GM21360 (cell line): ENCODE results near the gene MIOS.
"Not testable (repeated sequence)": the region's sequence is repeated elsewhere in the genome, so short reads cannot be mapped to it uniquely, and the experiment has no call there.

Experiments used
- ATAC-seq: cut with Tn5 transposase; IDR thresholded peaks from one replicate; pipeline ENCODE4 v1.9.1; 2021; ENCODE audit warnings: mild to moderate bottlenecking, moderate library complexity; ENCODE audit not compliant: unreplicated experiment

The MIOS gene

DNA sequence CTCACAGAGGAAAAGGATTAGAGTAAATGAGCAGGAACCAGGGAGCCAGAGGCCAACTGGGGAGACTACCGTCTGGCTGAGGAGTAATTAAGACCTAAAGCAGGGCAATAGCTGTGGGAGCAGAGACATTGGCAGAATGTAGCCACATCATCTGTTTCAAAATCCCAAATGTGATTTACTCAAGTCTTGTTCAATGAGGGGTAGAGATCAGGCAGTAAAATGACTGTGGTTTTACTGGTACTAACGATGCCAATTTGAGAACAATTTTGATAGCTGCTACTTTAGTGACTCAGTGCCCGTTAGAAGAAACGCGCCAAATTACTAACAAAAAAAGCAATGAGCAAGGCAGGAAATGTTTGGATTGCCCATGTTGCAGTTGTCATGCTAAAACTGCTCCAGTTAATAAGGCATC is 12.7 kb upstream of the MIOS start:
- no peak for ATAC-seq

DNA sequence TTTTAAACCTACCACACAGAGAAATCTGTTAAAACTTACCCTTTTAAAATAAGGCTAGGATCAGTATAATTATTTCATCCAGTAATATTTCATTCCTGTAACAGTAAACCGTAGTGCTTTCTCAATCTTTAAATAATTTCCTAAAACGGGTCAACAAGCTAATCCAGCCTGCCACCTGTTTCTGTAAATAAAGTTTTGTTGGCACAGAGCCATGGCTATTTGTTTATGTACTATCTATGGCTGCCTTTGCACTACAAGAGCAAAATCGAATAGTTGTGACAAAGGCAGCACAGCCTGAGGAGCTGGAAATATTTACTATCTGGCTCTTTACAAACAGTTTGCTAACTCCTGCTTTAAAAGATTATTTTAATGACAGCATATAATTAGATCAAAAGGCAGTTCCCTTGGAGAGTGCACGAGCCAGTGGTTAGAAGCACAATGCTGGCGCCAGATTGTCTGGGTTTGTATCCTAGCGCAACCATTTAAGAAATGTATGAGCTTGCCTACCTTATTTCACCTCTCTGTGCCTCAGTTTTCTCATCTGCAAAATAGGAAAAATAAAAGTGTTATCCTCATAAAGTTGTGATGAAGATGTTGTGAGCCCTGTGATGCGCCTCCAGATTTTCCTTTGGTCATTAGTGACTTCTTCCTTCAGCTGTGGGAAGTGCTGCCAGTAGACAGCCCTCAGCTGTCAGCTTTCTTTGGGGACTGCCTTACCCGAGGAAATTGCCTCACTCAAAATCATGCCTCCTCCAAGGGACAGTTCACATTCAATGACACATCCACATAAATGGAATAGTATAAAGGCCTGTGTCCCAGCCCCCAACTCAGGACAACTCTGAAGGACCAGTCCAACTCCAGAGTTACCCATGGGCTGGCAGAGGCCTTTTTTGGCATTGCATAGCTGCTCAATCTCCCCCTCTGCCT is 11.8 kb upstream of the MIOS start:
- ATAC-seq = no peak

DNA sequence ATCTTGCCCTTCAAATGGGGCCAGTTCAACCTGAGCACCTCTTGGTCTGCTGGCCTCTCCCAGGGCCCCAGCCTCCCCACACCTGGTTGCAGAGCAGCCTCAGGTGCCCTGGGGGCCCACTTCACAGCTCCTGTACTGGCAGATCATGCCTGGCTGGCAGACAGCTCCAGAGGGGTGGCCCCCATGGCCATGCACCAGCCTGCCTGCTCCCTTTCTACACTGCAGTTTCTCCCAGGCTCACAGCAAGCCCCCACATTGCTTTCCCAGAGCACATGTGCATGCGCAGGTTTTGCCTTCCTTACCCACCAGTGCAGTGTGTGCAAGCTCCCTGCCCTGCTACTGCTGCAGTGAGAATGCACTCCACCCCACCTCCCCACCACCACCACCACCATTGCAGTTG is 9.8 kb upstream of the MIOS start:
- no peak for ATAC-seq

DNA sequence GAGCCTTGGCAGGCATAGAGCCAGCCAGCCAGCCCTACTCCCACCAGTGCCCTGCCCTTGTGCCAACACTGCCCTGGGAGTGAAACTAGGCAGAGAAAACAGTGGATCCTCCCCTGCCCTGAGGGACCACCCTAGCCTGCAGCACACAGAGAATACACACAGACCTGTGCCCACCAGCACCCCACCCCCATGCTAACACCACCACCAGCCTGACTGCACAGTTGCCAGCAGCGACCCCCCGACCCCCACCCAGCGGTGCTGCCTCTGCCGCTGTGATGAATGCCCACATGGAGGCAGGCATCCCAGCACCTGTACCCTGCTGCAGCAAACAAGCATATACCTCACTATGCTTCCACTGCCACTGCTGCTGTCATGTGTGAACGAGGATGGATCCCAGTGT is 9.4 kb upstream of the MIOS start:
- ATAC-seq = no peak

DNA sequence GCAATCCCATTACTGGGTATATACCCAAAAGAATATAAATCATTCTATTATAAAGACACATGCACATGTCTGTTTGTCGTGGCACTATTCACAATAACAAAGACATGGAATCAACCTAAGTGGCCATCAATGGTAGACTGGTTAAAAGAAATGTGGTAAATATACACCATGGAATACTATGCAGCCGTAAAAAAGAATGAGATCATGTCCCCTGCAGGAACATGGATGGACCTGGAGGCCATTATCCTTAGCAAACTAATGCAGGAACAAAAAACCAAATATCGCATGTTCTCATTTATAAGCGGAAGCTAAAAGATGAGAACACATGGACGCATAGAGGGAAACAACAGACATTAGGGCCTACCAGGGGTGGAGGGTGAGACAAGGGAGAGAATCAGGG is 5.1 kb upstream of the MIOS start:
- not testable (repeated sequence) for ATAC-seq

DNA sequence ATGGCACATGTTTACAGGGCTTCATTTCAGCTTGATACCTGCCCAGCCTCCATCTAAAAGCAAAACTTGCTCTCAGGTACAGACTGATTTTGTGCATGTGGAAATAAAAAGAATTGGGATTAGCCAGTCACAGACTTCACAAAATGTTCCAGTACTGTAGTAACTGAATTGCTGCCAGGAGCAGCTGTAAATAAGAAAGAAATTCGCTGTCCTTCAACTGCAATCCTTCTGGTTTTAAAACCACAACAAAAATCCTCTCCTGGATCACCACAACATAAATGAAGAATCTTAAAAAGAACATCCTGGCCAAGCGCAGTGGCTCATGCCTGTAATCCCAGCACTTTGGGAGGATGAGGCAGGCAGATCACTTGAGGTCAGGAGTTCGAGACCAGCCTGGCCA is 3.9 kb upstream of the MIOS start:
- no peak for ATAC-seq

DNA sequence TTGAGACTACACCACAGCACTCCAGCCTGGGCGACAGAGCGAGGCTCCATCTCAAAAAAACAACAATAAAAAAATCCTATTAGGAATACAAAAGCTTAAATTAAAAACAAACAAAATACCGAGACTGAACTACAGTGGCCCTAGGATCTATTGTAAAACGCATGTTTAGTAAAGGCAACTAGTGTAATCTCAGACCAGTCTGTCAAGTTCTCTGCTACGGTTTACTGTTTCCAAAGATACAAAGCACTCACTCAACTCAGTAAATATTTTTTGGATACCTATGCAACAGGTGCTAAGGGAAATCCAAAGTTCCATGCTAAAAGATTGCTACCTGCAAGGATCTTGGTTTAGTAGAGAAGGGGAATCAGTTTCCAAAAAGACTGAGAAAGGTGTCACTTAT is 3.4 kb upstream of the MIOS start:
- no peak for ATAC-seq

DNA sequence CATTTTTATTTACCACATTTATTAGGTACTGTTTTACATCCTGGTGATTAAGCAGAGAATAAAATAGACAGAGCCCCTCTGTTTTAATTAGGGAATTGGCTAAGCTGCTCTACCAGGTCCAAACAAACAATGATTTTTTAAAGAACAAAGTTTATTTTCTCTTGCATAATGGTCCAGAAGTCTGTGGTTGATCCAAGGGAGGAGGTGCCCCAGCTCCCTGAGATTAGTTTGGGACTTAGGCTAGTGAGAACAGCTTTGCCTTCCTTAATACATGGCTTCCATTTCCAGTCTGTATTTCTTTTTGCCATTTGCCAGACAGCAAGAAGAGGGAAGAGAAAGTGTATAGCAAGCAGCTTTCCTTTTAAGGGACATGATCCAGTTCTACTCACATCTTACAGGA is 2.9 kb upstream of the MIOS start:
- ATAC-seq = no peak

DNA sequence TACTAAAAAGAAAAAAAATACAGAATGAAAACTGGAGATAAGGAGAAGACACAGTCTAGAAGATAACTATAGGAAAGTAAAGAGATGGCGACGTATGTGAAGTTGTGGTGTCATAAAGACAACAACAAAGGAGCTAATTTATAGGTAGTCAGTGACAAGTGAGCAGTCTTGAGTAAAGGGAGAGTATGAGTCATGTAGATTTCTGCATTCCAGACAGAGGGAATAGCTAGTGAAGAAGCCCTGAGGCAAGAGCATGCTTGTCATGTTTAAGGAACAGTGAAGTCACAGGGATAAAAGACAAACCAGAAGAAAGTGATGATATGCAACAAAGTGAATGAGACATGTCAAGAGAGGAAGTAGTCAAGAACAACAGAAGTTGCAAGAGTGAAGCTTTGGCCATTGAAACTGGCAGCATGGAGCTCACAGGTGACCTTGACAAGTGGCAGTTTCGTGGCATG is 2.3 kb upstream of the MIOS start:
- no peak for ATAC-seq

DNA sequence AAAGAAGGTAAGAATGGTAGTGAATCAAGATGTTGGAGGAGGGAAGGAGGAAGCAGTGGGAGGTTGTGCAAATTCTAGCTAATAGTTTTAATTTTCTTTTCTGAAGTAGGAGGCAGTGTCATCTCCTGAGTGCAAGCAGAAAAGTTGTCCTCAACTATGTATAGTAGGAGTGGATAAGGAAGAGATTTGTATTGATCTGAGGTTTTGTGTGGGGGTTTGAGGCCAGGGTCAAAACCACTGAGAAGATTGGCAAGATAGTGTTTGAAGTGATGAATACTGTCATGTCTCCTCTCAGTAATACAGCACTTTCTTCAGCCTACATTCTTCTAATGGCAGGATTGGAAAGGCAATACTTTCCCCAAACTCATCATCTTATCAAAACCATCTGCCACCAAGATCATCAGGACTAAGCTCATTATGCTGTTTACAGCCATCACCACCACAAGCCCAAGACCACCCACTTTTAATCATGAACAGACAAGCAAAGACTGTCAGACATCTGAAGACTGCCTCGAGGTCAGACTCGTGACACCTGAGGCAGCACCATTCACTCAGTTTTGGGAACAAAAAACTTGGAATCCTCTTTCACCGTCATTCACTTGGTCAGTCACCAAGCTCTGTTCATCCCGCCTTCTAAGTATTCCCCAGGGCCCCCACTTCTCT is 1.5 kb upstream of the MIOS start:
- ATAC-seq = no peak

DNA sequence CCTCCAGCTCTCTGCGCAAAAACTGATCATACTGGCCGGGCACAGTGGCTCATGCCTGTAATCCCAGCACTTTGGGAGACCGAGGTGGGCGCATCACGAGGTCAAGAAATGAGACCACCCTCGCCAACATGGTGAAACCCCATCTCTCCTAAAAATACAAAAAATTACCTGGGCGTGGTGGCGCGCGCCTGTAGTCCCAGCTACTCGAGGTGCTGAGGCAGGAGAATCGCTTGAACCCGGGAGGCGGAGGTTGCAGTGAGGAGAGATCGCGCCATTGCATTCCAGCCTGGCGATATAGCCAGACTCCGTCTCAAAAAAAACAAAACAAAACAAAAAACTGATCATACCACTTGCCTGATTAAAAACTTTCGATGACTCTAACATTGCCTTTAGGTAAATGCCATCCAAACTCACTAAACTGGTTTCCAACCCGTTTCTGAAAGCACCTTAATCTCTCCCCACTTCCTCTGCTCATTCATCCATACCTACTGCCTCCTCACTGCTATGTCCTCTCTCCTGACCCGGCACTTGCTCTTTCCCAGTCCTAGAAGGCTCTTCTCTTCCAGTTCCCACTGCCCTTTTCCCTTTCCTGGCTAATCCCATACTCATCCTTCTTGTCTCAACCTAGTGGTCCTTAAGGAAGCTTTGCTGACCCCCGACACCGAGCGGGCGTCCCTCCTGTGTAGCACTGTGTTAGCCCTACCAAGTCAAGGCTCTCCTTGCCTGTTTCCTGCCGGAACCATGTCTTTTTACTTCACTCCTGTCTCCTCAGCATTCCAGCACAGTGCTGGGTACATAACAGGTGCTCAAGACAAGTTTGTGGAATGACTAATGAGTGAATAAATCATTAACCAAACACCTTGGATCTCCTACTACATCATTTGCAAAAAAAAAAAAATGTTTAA is 686 bp upstream of the MIOS start:
- ATAC-seq = peak; percentile 4

DNA sequence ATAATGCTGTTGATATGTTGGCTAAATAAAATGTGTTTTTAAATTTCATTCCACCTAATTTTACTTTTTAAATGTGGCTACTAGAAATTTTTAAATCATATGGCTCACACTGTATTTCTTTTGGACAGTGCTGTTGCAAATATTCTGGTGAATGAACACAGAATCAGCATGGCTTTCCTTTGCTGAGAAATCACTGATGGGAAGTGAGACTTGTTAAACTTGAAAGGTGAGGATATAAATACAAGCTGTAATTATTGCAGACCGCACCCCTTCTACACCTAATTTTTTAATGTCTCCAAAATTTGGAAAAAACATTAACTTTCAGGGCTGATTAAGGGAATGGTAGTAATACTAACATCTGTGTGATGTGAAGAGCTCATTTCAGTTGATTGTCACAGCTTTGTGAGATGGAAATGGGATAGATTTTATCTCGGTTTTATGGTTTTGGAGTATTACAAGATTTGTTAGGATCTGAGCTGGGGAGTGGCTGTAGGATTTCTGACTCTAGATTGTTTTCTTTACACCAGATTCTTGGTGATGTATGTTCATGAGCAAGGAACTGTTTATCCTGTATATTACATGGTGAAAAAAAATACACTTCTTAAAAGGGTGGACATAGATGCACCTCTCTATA is 1.3 kb downstream of the MIOS start:
- ATAC-seq = no peak

DNA sequence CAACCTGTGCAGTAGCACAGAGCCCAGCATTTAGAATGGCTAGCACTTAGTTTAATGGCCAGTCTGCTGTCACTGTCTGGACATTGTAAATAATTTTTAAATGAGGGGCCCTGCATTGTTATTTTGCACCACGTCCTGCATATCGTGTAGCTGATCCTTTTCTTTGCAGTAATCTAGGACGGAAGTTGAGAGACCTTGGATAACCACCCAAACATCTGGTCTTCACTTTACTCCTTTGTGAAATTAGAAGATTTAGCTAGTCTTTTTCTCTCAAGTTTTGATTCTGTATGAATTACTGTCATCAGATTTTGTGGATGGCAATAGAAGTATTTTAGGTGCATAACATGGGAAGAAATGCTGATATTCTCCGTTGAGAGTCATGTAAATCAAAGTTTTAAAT is 1.9 kb downstream of the MIOS start:
- ATAC-seq = no peak

DNA sequence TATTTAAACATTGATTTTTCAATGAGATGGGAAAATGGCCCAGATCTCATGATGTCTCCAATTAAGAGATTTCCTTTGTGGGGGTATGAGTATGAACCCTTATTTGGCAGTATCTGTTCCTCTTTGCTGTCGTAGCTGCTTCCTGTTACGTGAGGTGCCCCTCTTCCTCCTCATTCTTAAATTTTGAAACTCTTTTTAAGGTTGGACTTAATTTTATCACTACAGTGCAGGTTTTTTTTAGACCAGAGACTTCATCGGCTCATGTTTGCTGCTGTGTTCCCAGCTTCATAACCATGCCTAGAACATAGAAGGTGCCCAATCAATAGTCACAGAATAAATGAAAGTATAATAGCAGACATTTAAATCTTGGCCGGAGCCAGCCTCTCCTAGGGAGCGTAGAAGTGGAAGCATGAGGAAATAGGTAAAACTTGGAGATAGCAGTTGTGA is 2.4 kb downstream of the MIOS start:
- peak; percentile 46 for ATAC-seq

DNA sequence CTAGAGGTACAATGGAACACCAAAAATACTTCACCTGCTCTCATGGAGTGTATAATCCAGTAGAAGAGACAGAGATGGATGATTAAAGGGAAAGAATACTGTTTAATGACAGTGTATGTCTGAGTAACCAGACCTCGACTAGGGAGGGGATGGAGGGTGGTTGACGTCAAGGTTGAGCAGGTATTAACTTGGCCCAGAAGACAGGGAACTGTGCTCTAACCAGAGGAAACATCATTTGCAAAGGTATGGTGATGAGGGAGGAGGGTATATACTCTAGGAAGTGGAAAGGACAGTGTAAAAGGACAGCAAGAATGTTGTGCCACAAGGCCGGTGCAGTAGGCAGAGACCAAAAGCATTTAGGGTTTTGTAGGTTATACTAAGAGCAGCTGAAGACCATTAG is 2.9 kb downstream of the MIOS start:
- no peak for ATAC-seq

DNA sequence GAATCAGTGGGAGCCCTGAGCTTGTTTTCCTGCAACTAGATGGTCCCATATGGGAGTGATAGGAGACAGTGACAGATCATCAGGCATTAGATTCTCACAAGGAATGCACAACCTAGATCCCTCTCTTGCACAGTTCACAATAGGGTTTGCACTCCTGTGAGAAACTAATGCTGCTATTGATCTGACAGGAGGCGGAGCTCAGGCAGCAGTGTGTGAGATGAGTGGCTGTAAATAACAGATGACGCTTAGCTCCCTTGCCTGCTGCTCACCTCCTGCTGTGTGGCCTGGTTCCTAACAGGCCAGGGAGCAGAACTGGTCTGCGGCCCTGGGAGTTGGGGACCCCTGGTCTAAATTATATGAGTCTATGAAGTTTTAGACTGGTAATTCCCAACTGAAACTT is 3.9 kb downstream of the MIOS start:
- no peak for ATAC-seq

DNA sequence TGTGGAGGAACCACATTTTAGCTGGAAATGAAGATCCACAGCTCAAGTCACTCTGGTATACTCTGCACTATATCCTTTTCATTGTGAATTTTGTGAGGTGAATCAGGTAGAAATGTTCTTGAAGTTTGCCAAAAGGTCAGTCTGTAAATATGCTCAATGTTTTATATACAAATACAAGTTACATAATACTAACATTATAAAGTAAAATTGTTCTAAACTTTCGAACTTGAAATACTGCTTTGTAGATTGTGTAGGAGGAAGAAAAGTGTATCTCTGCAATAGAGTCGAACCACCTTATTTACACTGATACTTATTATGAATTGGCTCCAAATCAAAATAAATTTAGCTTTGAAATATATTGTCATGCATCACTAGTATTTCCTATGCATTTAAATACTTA is 7.0 kb downstream of the MIOS start:
- no peak for ATAC-seq

DNA sequence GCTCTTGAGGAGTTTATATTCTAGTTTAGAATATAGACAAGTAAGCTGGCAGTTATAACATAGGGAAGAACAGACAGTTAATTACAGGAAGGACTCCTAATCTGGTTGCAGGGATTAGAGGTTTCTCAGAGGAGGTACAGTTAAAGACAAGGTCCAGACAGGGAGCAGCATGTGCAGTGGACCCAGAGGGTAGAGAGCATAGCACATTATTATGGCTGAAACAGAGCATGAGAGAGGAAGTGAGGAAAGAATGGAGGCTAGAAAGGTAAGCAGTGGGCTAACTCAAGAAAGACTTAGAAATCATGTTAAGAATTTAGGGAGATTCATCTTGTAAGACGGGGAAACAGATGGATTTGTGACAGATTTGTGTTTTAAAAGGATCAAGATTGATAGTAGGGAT is 9.7 kb downstream of the MIOS start:
- no peak for ATAC-seq

DNA sequence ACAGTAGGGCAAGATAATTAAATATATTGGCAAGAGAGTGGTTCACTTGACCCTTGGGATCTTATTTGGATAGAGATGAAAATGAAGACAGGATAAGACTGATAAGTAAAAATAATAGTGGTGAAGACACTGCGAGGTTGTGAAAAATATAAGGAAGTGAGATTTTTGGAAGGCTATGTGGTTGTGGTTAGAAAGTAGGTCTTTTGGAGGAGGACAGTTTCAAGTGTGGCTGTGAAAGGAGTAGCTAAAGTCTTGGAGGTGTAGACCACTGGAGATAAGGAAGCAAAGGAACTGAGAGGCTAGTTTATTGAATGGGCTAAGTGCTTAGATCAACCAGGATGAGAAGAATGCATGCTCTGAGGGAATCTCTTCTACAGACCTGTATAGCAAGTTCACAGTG is 11.2 kb downstream of the MIOS start:
- ATAC-seq = peak; percentile 70

DNA sequence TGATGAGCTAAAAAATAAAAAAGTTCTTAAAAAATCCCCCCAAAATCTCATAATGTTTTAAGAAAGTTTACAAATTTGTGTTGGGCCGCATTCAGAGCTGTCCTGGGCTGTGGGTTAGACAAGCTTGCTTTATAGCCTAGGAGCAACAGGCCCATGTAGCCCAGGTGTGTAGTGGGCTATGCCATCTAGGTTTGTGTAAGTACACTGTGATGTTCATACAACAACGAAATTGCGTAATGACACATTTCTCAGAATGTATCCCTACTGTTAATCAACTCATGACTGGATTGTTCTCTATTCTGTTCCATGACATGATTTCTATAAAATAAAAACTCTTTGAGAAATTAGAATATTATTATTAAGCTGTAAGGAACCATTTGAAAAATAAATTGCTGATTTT is 13.0 kb downstream of the MIOS start:
- no peak for ATAC-seq
